Activated CD8-positive, alpha-beta memory T cell treated with anti-CD3 and anti-CD28 coated beads for 4 hours (primary cell): ENCODE results near the gene BAHCC1.

ENCODE experiments used
- DNase-seq, 2 donors: peaks; one replicate each; pipeline ENCODE4 v3.0.0-alpha.2; 2020; ENCODE audit warnings: low read depth in 2 of 2

BAHCC1 gene

GRCh38 chr17:81367171-81367570, 28.1 kb upstream of the BAHCC1 start:
- no peak for DNase-seq

GRCh38 chr17:81368161-81369022, 26.9 kb upstream of the BAHCC1 start:
- DNase-seq: no peak

GRCh38 chr17:81370294-81370693, 25.0 kb upstream of the BAHCC1 start:
- no peak for DNase-seq

DNA sequence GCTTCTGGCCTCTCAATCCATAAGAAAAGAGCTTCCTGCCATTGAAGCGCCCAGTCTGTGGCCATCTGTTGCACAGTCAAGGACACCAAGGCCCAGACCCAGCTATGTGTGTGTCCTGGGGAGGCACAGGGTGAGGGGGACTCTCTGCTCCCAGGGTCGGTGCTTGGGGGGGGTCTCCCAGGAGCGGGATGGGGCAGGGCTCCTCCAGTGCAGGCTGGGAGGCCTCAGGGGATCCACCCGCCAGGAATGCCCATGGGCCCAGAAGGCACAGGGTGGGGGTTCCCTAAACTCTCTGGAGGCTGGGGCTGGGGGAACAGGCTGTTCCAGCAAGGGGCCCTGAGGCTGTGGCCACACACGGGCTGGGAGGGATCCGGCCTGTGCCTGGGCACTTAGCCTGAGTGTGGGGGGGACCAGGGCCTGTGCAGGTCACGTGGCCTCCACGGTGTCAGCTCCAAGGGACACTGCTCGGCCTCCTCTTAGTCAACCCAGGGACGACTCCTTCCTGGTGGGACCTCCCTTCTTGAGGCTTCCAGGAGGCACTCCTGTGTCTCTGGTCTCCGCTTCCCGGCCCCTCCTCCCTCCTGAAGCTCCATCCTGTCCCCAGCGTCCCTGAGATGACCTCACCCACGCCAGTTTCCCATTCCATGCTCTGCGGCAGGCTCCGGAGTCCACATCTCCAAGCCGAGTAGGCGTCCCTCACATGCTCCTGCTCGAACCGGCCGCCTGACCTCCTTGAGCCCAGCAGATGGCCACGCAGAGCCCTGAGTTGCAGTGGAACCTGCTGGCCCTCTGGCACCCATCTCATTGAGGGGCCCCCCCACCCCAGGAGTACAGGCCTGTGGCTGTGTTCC, 23.1 kb upstream of the BAHCC1 start:
- DNase-seq: no peak

DNA sequence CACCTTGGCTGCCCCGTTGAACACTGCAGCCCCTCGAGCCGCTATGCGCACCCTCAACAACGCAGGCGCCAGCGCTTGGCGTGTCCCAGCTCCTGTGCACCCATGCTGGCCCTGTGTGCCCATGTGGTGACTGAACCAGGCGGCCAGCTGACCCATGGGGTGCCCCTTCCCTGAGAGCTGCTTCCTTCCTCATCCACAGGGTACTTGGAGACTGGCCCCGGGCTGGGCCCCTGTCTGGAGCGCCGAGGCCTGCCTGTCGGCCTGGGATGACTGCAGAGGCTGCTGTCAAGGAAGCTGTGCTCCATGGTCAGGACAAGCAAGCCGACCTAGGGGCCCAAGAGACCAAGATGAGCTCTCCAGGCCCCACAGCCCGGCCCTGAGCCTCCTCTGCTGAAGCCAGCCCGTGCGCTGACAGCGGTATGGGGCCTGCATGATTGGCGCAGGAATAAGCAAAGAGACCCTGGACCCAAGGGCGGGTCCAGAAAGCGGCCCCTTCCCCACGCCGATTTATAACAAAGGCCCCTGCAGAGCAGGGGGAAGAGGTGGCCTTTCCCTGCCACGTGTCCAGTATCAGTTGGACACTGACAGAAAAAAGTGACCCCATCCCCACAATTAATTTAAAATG, 21.6 kb upstream of the BAHCC1 start:
- no peak for DNase-seq

DNA sequence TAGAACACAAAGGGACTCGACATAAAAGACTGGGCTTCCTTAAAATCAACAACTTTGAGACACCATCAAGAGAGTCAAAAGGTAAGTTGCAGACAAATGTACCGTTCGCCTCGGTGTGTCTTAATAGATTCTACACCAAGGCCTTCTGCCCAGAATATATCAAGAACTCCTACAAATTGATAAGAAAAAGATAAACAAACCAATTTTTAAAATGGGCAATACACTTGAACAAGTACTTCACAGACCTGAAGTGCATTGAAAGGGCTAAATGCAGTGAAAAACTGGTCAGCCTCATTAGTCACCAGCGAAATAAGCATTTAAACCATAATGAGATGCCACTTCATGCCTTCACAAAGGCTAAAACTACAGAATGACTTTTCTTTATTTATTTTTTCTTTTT, 20.4 kb upstream of the BAHCC1 start:
- DNase-seq: no peak

- DNase-seq: no peak
These were observed 18.1 kb upstream of the BAHCC1 start for GRCh38 chr17:81376946-81377714.

DNA sequence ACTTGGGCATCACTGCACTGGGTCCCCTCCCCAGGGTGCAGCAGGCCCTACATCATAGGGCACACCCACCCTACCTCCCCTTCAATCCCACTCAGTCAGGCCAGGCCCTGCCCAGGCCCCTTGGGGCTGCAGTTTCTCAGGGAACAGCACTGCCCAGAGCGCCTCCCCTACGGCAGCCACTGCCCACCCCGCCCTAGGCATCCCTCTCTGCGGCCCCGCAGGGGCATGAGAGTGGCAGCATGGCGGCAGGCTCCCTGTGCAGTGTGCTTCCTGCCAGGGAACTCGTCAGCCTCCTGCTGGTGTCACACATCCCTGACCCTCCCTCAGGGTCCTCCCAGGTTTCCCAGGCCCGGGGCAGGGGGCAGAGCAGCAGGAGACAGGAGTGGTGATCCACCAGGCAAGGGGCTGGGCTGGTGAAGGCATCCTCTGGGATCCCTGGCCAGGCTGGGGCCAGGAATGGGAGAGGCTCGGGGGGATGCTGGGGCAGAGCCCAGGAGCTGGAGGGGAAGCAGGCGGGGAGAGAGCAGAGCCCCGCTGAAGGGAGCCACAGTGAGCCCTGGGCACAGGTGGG, 16.2 kb upstream of the BAHCC1 start:
- no peak for DNase-seq

- DNase-seq: no peak
These were observed 15.7 kb upstream of the BAHCC1 start for GRCh38 chr17:81379523-81379942.

DNA sequence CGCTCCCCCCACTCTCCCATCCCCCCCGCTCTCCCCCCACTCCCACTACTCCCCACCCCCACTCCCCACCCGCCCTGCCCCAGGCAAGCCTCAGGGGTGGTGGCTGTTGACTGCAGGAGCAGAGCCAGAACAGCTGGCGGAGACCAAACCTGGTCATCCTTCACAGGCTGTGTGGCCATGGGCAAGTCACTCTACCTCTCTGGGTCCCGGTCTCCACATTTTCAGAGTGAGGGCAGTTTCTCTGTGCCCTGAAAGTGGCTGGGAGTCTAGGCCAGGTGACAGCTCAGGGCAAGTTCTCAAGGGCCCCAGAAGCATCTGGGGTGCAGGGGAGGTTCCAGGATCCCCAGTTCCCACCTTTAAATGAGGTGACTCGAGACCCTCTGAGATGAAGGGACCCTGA, 15.1 kb upstream of the BAHCC1 start:
- no peak for DNase-seq

DNA sequence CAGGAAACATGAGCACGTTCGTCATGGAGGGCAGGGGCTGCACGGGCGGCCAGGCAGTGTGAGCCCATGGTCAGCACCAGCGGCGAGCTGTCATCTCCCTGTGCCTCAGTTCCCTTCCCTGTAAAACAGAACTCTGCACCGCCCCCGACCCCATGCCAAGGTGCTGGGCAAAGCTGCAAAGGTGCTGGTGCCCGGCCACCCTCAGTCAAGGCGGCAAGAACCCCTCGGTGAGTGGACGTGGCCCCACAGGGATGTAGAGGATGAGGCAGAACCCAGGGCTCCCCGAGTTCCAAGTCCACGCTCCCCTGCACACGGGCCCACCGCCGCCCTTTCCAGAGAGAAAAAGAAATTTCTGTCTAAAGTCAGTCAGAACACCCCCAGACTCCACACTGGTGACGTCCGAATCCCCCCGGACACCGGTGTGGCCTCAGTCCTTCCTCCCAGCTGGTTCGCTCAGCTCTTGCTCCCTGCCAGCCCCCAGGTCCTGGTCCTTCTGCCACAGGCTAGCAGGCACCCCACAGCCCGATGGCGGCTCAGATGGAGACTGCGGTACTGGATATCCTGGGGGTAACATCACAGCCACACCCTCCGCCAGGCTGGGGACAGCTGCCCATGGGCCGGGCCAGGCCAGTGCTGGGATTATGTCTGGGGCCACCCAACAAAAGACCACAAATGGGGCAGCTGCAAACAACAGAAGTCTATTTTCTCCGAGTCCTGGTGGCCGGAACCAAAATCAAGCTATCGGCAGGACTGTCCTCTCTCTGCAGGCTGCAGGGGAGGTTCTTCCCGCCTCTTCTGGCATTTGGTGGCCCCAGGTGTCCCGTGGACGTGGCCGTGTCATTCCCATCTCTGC, 14.4 kb upstream of the BAHCC1 start:
- no peak for DNase-seq

DNA sequence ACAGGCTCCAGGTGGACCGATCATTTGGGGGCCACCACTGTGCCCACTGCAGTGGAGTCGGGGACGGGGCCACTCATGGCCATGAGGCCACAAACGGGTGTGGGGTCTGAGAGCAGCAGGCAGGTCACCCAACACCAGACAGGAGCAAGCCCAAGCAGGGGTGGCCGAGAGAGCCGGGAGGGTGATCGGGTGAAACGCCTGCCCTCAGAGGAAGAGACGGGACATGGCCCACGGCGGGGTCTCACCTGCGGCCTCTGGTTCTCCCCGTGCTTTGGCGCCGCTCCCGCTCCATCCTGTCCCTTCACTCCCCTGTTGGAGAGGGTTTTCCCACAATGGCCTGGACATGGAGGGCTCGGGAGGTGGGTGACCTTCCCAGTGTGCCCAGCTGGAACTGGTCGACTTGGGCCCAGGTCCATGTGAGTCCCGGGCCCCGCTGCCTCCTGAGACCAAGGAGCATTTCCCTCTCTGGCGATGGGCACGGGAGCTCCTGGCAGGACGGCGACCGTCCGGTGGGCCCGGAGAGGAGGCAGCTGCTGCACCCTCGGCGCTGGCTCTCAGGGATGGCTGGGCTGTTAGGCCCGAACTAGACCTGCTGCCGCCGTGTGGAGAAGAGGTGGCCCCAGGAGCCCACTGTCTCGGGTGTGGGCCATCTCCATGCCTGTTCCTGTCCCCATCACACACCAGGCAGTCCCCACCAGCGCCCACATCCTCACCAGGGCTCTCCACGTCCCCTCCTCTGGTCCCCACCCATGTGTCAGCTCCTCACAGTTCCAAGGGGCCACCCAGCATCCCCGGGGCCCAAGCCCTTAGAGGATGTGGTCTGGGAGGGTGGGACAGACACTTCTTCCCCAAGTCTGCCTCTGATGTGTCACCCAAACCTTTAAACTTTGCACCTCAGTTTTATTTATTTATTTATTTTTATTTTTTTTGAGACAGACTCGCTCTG, 13.4 kb upstream of the BAHCC1 start:
- DNase-seq: no peak

- no peak for DNase-seq
These were observed 12.4 kb upstream of the BAHCC1 start for GRCh38 chr17:81382851-81383250.

DNA sequence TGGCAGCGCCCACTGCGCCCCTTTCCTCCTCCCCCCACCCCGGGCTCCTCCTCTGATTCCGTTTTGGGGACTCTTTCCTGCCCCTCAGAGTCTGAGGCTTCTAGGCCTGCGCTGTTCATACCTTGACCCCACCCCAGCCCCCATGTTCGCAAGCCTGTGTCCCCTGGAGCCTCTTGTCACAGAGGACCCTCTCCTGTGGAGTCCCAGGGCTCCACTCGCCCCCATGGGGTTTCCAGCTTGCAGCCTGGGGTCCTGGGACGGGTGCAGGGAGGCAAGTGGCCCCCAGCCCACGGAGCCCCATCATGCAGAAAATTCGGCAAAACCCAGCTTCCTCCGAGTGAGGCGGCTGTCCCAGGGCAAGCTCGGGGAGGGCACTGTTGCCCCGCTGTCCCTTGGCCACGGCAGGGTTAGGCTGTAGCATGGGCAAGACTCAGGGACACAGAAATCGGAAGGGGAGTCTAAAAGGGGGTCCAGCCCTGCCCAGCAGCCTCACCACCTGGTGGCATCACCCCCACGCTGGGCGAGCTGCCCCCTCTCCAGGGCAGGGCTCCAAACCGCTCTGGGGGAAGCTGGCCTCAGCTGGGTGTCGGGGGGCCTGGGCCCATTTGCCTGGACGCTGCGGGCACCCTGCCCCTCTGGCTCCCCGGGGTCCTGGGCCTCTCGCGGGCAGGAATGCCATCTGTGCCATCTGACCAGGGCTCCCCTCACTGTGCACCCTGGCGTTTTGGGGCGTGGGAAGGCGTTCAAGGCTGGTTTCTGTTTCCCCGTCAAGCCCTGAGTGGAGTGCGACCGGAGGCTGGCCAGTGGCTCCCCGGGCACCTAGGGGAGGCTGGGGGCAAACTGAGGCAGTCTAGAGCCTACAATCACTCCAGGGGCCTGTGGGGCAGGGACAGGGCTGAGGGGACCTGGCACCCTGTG, 11.5 kb upstream of the BAHCC1 start:
- no peak for DNase-seq

DNA sequence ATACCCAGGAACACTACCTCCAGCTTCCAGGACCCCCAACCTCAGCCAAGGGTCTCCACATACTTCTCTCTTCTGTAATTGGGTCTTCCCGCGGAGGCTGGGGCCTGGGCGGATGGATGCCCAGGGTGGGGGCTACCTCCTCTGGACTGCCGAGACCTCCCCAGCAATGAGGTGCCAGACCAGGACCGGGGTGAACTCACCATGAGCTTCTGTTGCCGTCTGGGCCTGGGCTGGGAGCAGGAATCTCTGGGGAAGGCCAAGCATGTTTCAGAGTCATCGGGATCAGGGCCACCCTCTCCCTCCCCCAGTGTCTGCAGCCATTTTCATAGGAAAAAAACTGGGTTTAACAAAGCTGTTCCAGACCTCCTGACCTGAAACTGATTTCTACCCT, 10.3 kb upstream of the BAHCC1 start:
- no peak for DNase-seq

DNA sequence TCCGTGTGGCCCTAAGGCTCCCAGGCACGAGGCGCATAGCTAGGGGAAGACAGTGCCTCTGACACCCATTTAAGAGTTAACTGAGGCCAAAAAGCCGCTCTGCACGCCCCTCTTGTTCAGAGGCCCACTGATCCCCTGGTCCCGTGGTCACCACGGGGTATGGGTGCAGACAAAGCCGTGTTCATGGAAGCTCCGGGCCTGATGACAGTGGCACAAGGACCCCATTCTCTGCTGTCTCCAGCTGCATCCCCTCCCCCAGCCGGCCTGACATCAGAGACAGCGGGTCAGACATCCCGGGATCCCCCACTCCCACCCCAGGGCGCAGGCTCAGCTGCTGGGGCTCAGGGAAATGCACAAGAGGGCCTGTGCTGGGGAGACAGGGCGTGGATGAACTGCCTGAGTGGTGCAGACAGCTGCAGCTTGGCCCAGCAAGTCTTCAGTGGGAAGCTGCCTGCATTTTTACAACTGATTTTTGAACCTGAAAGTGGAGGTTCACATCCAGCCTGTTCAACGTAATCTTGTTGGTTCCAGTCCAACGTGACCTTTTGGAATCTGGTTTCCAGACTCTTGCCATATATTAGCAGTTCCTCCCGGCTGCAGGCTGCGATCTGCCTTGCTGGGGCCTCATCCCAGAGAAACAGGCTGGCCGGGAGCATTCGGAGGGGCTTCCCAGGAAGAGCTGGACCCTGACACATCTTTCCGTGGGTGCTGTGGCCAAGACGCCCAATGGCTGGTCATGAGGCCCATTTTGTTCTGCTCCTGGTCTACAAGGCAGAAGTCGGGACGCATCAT, 9.7 kb upstream of the BAHCC1 start:
- DNase-seq: no peak

GRCh38 chr17:81386141-81386645, 9.1 kb upstream of the BAHCC1 start:
- DNase-seq: no peak
